ENCODE measurements around the gene KIF1C.

GRCh38 chr17:4980644-4981216 is 17.0 kb upstream of the KIF1C start:
- no peak for TF ChIP-seq YY1 (IDR thresholded peaks at IDR 0.05; ENCODE audit: borderline replicate concordance in 1 of 3, control insufficient read depth in 1 of 3, extremely low read depth in 1 of 3, insufficient read depth in 3 of 3, insufficient read length in 1 of 3, insufficient replicate concordance in 2 of 3, low read depth in 1 of 3, low read length in 2 of 3)
- no peak for TF ChIP-seq ELF4 (CRISPR knock-in tag; IDR thresholded peaks at IDR 0.05)
- TF ChIP-seq ZNF232 (CRISPR knock-in tag; IDR thresholded peaks at IDR 0.05): no peak
- TF ChIP-seq CTCF (IDR thresholded peaks at IDR 0.05 in 2 of 3, conservative IDR thresholded peaks at IDR 0.05 in 1 of 3; ENCODE audit: insufficient read depth in 2 of 3, low read depth in 1 of 3, low read length in 3 of 3): peak; percentile 54 to 64 (median 60); a peak in 5 of 6 replicates
- TF ChIP-seq MYC (IDR thresholded peaks at IDR 0.05; ENCODE audit: low read depth, low read length): no peak
- no peak for TF ChIP-seq MYC (CRISPR knock-in tag; IDR thresholded peaks at IDR 0.05; ENCODE audit: borderline replicate concordance, low read depth)
- TF ChIP-seq MTA2 (IDR thresholded peaks at IDR 0.05; ENCODE audit: low read depth): no peak

Data from K562 (cell line).